H9 (cell line): ENCODE data around the gene ARHGEF2. TPM values are rescaled to one million over a fixed set of nuclear protein-coding genes. Genes with fewer than 3 reads are reported as not detected.

ENCODE experiments used
- DNase-seq: peaks from one replicate; pipeline ENCODE4 v3.0.0-alpha.2; 2017
- H2AFZ ChIP-seq: one replicate; pipeline ENCODE4 v1.6.1; 2013; ENCODE audit warnings: mild to moderate bottlenecking, low read length, control low read depth, moderate library complexity
- H2AK5ac ChIP-seq: 2 replicates; pipeline ENCODE4 v1.6.1; 2013; ENCODE audit warnings: low read length, control low read depth, mixed read lengths; ENCODE audit not compliant: insufficient read length
- H2BK120ac ChIP-seq: one replicate; pipeline ENCODE4 v1.6.1; 2013; ENCODE audit warnings: low read depth, mild to moderate bottlenecking, low read length, control low read depth, inconsistent platforms; ENCODE audit not compliant: poor library complexity, severe bottlenecking
- H2BK12ac ChIP-seq: 2 replicates; pipeline ENCODE4 v1.6.1; 2013; ENCODE audit warnings: low read length, control low read depth, mixed read lengths, low read depth; ENCODE audit not compliant: insufficient read length
- H2BK15ac ChIP-seq: 2 replicates; pipeline ENCODE4 v1.6.1; 2013; ENCODE audit warnings: low read depth, low read length, control low read depth
- H2BK20ac ChIP-seq: one replicate; pipeline ENCODE4 v1.6.1; 2013; ENCODE audit warnings: low read depth, mild to moderate bottlenecking, low read length, control low read depth, inconsistent platforms; ENCODE audit not compliant: poor library complexity, severe bottlenecking
- H2BK5ac ChIP-seq: 2 replicates; pipeline ENCODE4 v1.6.1; 2013; ENCODE audit warnings: low read length, control low read depth, mixed read lengths; ENCODE audit not compliant: insufficient read length
- H3K14ac ChIP-seq: 2 replicates; pipeline ENCODE4 v1.6.1; 2013; ENCODE audit warnings: low read length, control low read depth; ENCODE audit not compliant: insufficient read depth
- H3K18ac ChIP-seq: 2 replicates; pipeline ENCODE4 v1.6.1; 2013; ENCODE audit warnings: low read depth, mild to moderate bottlenecking, mixed read lengths, low read length, control low read depth; ENCODE audit not compliant: insufficient read length
- H3K23ac ChIP-seq: 2 replicates; pipeline ENCODE4 v1.6.1; 2013; ENCODE audit warnings: low read length, control low read depth, mixed read lengths, low read depth; ENCODE audit not compliant: insufficient read length
- H3K23me2 ChIP-seq: 2 replicates; pipeline ENCODE4 v1.6.1; 2013; ENCODE audit warnings: low read depth, mild to moderate bottlenecking, mixed read lengths, low read length, control low read depth; ENCODE audit not compliant: insufficient read length, poor library complexity, severe bottlenecking
- H3K27ac ChIP-seq: 2 replicates; pipeline ENCODE4 v1.5.1; 2013; ENCODE audit warnings: low read length, control low read depth, mixed read lengths, low read depth; ENCODE audit not compliant: insufficient read length
- H3K27me3 ChIP-seq: 2 replicates; pipeline ENCODE4 v1.6.1; 2013; ENCODE audit warnings: low read length, control low read depth, inconsistent platforms; ENCODE audit not compliant: insufficient read depth
- H3K4ac ChIP-seq: 2 replicates; pipeline ENCODE4 v1.6.1; 2013; ENCODE audit warnings: low read depth, mild to moderate bottlenecking, control low read depth, inconsistent platforms, low read length, moderate library complexity
- H3K4me1 ChIP-seq: 2 replicates; pipeline ENCODE4 v1.6.1; 2013; ENCODE audit warnings: low read length, control low read depth, inconsistent platforms; ENCODE audit not compliant: insufficient read depth
- H3K4me2 ChIP-seq: 2 replicates; pipeline ENCODE4 v1.6.1; 2013; ENCODE audit warnings: low read length, control low read depth, mixed read lengths; ENCODE audit not compliant: insufficient read length, insufficient read depth
- H3K56ac ChIP-seq: 2 replicates; pipeline ENCODE4 v1.6.1; 2013; ENCODE audit warnings: low read depth, mild to moderate bottlenecking, mixed read lengths, low read length, control low read depth; ENCODE audit not compliant: insufficient read length
- H3K79me1 ChIP-seq: 2 replicates; pipeline ENCODE4 v1.6.1; 2013; ENCODE audit warnings: low read depth, mild to moderate bottlenecking, moderate library complexity, low read length, control low read depth, inconsistent platforms; ENCODE audit not compliant: insufficient read depth, poor library complexity, severe bottlenecking
- H3K79me2 ChIP-seq: 2 replicates; pipeline ENCODE4 v1.6.1; 2013; ENCODE audit warnings: low read length, control low read depth, inconsistent platforms; ENCODE audit not compliant: insufficient read depth
- H3K9ac ChIP-seq: 2 replicates; pipeline ENCODE4 v1.6.1; 2013; ENCODE audit warnings: low read length, control low read depth, mixed read lengths; ENCODE audit not compliant: insufficient read length; ENCODE audit errors: extremely low read depth
- H3K9me3 ChIP-seq: one replicate; pipeline ENCODE4 v1.6.1; 2013; ENCODE audit warnings: low read depth, low read length, inconsistent platforms; ENCODE audit not compliant: control insufficient read depth
- H3T11ph ChIP-seq: one replicate; pipeline ENCODE4 v1.6.1; 2013; ENCODE audit warnings: mild to moderate bottlenecking, low read length, control low read depth, inconsistent platforms
- H4K20me1 ChIP-seq: one replicate; pipeline ENCODE4 v1.6.1; 2013; ENCODE audit not compliant: control insufficient read depth, insufficient read length, insufficient read depth
- H4K5ac ChIP-seq: 2 replicates; pipeline ENCODE4 v1.6.1; 2013; ENCODE audit warnings: low read depth, mild to moderate bottlenecking, mixed read lengths, low read length, control low read depth; ENCODE audit not compliant: insufficient read length
- H4K8ac ChIP-seq: replicated peaks from 2 replicates; pipeline ENCODE4 v1.6.1; 2013; ENCODE audit warnings: low read length, control low read depth, mixed read lengths, low read depth; ENCODE audit not compliant: insufficient read length
- H4K91ac ChIP-seq: 2 replicates; pipeline ENCODE4 v1.6.1; 2013; ENCODE audit warnings: low read depth, mild to moderate bottlenecking, moderate library complexity, mixed read lengths, low read length, control low read depth; ENCODE audit not compliant: insufficient read length
- H3K27ac Mint-ChIP-seq, 3 experiments: 2 replicates in 2 of 3; 3 replicates in 1 of 3; pipeline ENCODE4 v1.8.0; 2020 to 2021; ENCODE audit warnings: mixed read lengths in 3 of 3, mild to moderate bottlenecking in 1 of 3, moderate library complexity in 1 of 3
- H3K27me3 Mint-ChIP-seq: 2 replicates; pipeline ENCODE4 v1.8.0; 2021; ENCODE audit warnings: low read depth, mild to moderate bottlenecking, moderate library complexity, mixed read lengths
- H3K36me3 Mint-ChIP-seq, 3 experiments: 2 replicates in 2 of 3; 3 replicates in 1 of 3; pipeline ENCODE4 v1.8.0; 2020 to 2021; ENCODE audit warnings: low read depth in 3 of 3, mixed read lengths in 3 of 3; ENCODE audit not compliant: insufficient read depth in 1 of 3
- H3K4me1 Mint-ChIP-seq, 2 experiments: 2 replicates each; pipeline ENCODE4 v1.8.0; 2020; ENCODE audit warnings: mixed read lengths in 2 of 2
- H3K4me3 Mint-ChIP-seq, 2 experiments: 2 replicates in 1 of 2; 3 replicates in 1 of 2; pipeline ENCODE4 v1.8.0; 2020 to 2021; ENCODE audit warnings: mild to moderate bottlenecking in 2 of 2, mixed read lengths in 2 of 2, moderate library complexity in 1 of 2
- H3K9me3 Mint-ChIP-seq, 2 experiments: 2 replicates in 1 of 2; 3 replicates in 1 of 2; pipeline ENCODE4 v1.8.0; 2020; ENCODE audit warnings: mild to moderate bottlenecking in 2 of 2, mixed read lengths in 2 of 2, moderate library complexity in 1 of 2
- WGBS: extraction: QIAGEN DNeasy Blood & Tissue Kit; methylation state at CpG from one replicate; pipeline ENCODE4 v1.1.7; 2013; ENCODE audit warnings: missing lambda C conversion rate, low lambda C conversion rate, mixed read lengths; ENCODE audit not compliant: insufficient read length; ENCODE audit errors: extremely low coverage; 5-methylcytosine and 5-hydroxymethylcytosine counted together
- total RNA-seq: library from RNA; stranded (reverse); gene quantifications from 2 replicates; pipeline ENCODE4 v1.2.1, GENCODE V29; 2021
- TF ChIP-seq, protein P1 (sequence below): fragments of 200-600 bp; sonication (generic); conservative IDR thresholded peaks from 3 replicates; pipeline ENCODE4 v1.8.0; 2021; ENCODE audit warnings: antibody characterized with exemption, mild to moderate bottlenecking

Gene ARHGEF2
- total RNA-seq, 1 experiment from 2014 or later: 111 TPM

DNA sequence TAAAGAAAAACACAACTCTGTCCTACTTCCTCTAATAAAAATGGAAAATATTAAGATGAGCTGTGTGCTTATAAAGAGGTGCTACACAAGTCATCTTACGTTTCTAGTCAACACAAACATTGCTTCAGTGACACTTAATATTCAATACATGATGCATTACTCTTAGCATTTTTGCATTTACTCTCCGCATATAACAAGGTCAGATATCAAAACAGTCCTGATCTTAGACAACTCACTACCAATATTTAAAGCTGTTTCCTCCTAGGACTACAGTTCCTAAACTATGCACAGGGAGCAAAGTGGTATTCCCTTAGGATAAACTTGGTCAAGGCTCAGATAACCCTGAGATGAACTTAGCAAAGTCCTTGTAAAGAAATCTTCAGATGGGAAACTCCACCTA is 79.5 kb downstream of the ARHGEF2 start:
- Mint-ChIP-seq H3K27ac (no peak overlapping the region), H3K36me3 (peaks cover 19 to 52% (median 51%) of the 10 kb centered on the region in 3 experiments; a peak in 6 of 7 replicates), H3K4me1 (no peaks in the 10 kb centered on the region), H3K9me3 (no peaks in the 10 kb centered on the region), H3K4me3 (no peak overlapping the region), H3K27me3 (no peaks in the 10 kb centered on the region)
- Histone ChIP-seq H3K14ac (no peak overlapping the region), H3K9me3 (no peaks in the 10 kb centered on the region), H3K4me1 (no peaks in the 10 kb centered on the region), H4K8ac (no peak overlapping the region), H2AFZ (no peak overlapping the region), H2BK15ac (no peak overlapping the region), H3K9ac (no peak overlapping the region), H2BK20ac (no peak overlapping the region), H3K79me1 (no peaks in the 10 kb centered on the region), H4K20me1 (no peaks in the 10 kb centered on the region), H3K4ac (no peak overlapping the region), H3K27me3 (no peaks in the 10 kb centered on the region), H3T11ph (no peak overlapping the region), H3K23ac (no peak overlapping the region), H2BK120ac (no peak overlapping the region), H4K5ac (no peak overlapping the region), H3K23me2 (no peaks in the 10 kb centered on the region), H3K18ac (no peak overlapping the region), H3K56ac (no peak overlapping the region), H3K27ac (no peak overlapping the region), H3K79me2 (no peaks in the 10 kb centered on the region), H2BK12ac (no peak overlapping the region), H2BK5ac (no peak overlapping the region), H2AK5ac (no peak overlapping the region), H4K91ac (no peak overlapping the region), H3K4me2 (no peak overlapping the region)
- WGBS: no CpG with 5 or more reads among the region's 2 CpGs
- DNase-seq: no peak
- TF ChIP-seq, protein P1, sequence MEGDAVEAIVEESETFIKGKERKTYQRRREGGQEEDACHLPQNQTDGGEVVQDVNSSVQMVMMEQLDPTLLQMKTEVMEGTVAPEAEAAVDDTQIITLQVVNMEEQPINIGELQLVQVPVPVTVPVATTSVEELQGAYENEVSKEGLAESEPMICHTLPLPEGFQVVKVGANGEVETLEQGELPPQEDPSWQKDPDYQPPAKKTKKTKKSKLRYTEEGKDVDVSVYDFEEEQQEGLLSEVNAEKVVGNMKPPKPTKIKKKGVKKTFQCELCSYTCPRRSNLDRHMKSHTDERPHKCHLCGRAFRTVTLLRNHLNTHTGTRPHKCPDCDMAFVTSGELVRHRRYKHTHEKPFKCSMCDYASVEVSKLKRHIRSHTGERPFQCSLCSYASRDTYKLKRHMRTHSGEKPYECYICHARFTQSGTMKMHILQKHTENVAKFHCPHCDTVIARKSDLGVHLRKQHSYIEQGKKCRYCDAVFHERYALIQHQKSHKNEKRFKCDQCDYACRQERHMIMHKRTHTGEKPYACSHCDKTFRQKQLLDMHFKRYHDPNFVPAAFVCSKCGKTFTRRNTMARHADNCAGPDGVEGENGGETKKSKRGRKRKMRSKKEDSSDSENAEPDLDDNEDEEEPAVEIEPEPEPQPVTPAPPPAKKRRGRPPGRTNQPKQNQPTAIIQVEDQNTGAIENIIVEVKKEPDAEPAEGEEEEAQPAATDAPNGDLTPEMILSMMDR: no peak
